ENCODE data around the gene AMZ1.

AMZ1 gene, protein sequence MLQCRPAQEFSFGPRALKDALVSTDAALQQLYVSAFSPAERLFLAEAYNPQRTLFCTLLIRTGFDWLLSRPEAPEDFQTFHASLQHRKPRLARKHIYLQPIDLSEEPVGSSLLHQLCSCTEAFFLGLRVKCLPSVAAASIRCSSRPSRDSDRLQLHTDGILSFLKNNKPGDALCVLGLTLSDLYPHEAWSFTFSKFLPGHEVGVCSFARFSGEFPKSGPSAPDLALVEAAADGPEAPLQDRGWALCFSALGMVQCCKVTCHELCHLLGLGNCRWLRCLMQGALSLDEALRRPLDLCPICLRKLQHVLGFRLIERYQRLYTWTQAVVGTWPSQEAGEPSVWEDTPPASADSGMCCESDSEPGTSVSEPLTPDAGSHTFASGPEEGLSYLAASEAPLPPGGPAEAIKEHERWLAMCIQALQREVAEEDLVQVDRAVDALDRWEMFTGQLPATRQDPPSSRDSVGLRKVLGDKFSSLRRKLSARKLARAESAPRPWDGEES

GRCh38 chr7:2687881-2688318 is at the start of gene AMZ1:
Gene AMZ1, plus strand, starts transcription at chr7:2688202. Its CDS starts 12,250 bp downstream, at chr7:2700452.
- Histone ChIP-seq H4K20me1 (ENCODE audit: insufficient read depth, low read length) (no peaks in the 10 kb centered on the region), H3K4me2 (ENCODE audit: low read length) (peak within 1 kb of the TSS; percentile 94), H3K36me3 (replicated peaks; ENCODE audit: low read depth, low read length) (no peaks in the 10 kb centered on the region), H3K9ac (ENCODE audit: low read length) (peak within 1 kb of the TSS; percentile 28; the same call in 1 of the 2 replicates), H3K9me3 (ENCODE audit: insufficient read depth, low read length) (no peaks in the 10 kb centered on the region), H3K4me3 (ENCODE audit: low read length) (peak within 1 kb of the TSS; percentile 78), H3K27ac (ENCODE audit: low read length) (0 out of 2 replicates have a peak within 1 kb of the TSS, but pooled peaks have one; percentile 13), H3K27me3 (ENCODE audit: low read depth, low read length) (peaks cover 40% of the 10 kb centered on the region), H3K4me1 (ENCODE audit: low read length) (peaks cover 34% of the 10 kb centered on the region), H2AFZ (ENCODE audit: low read depth, low read length) (no peak within 1 kb of the TSS), H3K79me2 (ENCODE audit: low read length) (no peaks in the 10 kb centered on the region)
- no peak for TF ChIP-seq EZH2phosphoT487 (IDR thresholded peaks at IDR 0.05; ENCODE audit: low read depth)
- TF ChIP-seq, protein P1, sequence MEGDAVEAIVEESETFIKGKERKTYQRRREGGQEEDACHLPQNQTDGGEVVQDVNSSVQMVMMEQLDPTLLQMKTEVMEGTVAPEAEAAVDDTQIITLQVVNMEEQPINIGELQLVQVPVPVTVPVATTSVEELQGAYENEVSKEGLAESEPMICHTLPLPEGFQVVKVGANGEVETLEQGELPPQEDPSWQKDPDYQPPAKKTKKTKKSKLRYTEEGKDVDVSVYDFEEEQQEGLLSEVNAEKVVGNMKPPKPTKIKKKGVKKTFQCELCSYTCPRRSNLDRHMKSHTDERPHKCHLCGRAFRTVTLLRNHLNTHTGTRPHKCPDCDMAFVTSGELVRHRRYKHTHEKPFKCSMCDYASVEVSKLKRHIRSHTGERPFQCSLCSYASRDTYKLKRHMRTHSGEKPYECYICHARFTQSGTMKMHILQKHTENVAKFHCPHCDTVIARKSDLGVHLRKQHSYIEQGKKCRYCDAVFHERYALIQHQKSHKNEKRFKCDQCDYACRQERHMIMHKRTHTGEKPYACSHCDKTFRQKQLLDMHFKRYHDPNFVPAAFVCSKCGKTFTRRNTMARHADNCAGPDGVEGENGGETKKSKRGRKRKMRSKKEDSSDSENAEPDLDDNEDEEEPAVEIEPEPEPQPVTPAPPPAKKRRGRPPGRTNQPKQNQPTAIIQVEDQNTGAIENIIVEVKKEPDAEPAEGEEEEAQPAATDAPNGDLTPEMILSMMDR (IDR thresholded peaks at IDR 0.05; ENCODE audit: low read depth, low read length) = no peak

- no peak overlapping the region for H3K27ac ChIP-seq (ENCODE audit: low read length)
- peaks cover 12% of the 10 kb centered on the region; the same call in 1 of the 2 replicates for H4K20me1 ChIP-seq (ENCODE audit: insufficient read depth, low read length)
- H2AFZ ChIP-seq (ENCODE audit: low read depth, low read length) = no peak overlapping the region
- no peak overlapping the region for H3K9ac ChIP-seq (ENCODE audit: low read length)
- no peaks in the 10 kb centered on the region for H3K9me3 ChIP-seq (ENCODE audit: insufficient read depth, low read length)
- H3K4me2 ChIP-seq (ENCODE audit: low read length) = peak overlapping the region; percentile 52
- TF ChIP-seq, protein P1 (IDR thresholded peaks at IDR 0.05; ENCODE audit: low read depth, low read length) = no peak
- TF ChIP-seq EZH2phosphoT487 (IDR thresholded peaks at IDR 0.05; ENCODE audit: low read depth) = no peak
- peaks cover 35% of the 10 kb centered on the region for H3K4me1 ChIP-seq (ENCODE audit: low read length)
- H3K36me3 ChIP-seq (replicated peaks; ENCODE audit: low read depth, low read length) = no peaks in the 10 kb centered on the region
- H3K4me3 ChIP-seq (ENCODE audit: low read length) = no peak overlapping the region
- no peaks in the 10 kb centered on the region for H3K79me2 ChIP-seq (ENCODE audit: low read length)
- no peaks in the 10 kb centered on the region for H3K27me3 ChIP-seq (ENCODE audit: low read depth, low read length)
Measured at GRCh38 chr7:2638224-2638991, 49.6 kb upstream of the AMZ1 start.

GRCh38 chr7:2639181-2639681 is 48.8 kb upstream of the AMZ1 start:
- H3K9me3 ChIP-seq (ENCODE audit: insufficient read depth, low read length) = no peaks in the 10 kb centered on the region
- H3K27me3 ChIP-seq (ENCODE audit: low read depth, low read length) = no peaks in the 10 kb centered on the region
- H3K36me3 ChIP-seq (replicated peaks; ENCODE audit: low read depth, low read length) = no peaks in the 10 kb centered on the region
- H3K79me2 ChIP-seq (ENCODE audit: low read length) = no peaks in the 10 kb centered on the region
- H3K4me2 ChIP-seq (ENCODE audit: low read length) = no peak overlapping the region
- H2AFZ ChIP-seq (ENCODE audit: low read depth, low read length) = no peak overlapping the region
- no peak for TF ChIP-seq EZH2phosphoT487 (IDR thresholded peaks at IDR 0.05; ENCODE audit: low read depth)
- TF ChIP-seq, protein P1 (IDR thresholded peaks at IDR 0.05; ENCODE audit: low read depth, low read length) = no peak
- no peak overlapping the region for H3K4me3 ChIP-seq (ENCODE audit: low read length)
- H3K9ac ChIP-seq (ENCODE audit: low read length) = no peak overlapping the region
- peaks cover 29% of the 10 kb centered on the region for H3K4me1 ChIP-seq (ENCODE audit: low read length)
- H4K20me1 ChIP-seq (ENCODE audit: insufficient read depth, low read length) = peaks cover 12% of the 10 kb centered on the region; the same call in 1 of the 2 replicates
- no peak overlapping the region for H3K27ac ChIP-seq (ENCODE audit: low read length)
